Keratinocyte (primary cell): ENCODE data around the gene VARS1. TPM values are rescaled to one million over a fixed set of nuclear protein-coding genes. Genes with fewer than 3 reads are reported as not detected.

Source experiments
- DNase-seq: peaks from one replicate; pipeline ENCODE4 v3.0.0-alpha.2; 2011; ENCODE audit warnings: low read depth, missing footprints, low spot score
- FAIRE-seq: peaks from 2 replicates; lab custom pipeline; 2011; peaks lifted over from hg19 to GRCh38; lab: Jason Lieb, UNC
- H2AFZ ChIP-seq: 2 replicates; pipeline ENCODE4 v1.6.0; 2012; ENCODE audit warnings: low read length, control low read depth, inconsistent platforms; ENCODE audit not compliant: control insufficient read depth
- H3K27ac ChIP-seq: 2 replicates; pipeline ENCODE4 v1.5.1; 2011; ENCODE audit warnings: low read length; ENCODE audit not compliant: control insufficient read depth, insufficient read depth
- H3K27me3 ChIP-seq: 3 replicates; pipeline ENCODE4 v1.6.0; 2011; ENCODE audit warnings: low read length; ENCODE audit not compliant: control insufficient read depth, insufficient read depth; ENCODE audit errors: extremely low read depth
- H3K36me3 ChIP-seq, 2 experiments: 2 replicates in 1 of 2; 3 replicates in 1 of 2; pipeline ENCODE4 v1.5.1; 2011; ENCODE audit warnings: low read length in 2 of 2, mild to moderate bottlenecking in 1 of 2; ENCODE audit not compliant: control insufficient read depth in 2 of 2, insufficient read depth in 2 of 2; ENCODE audit errors: extremely low read depth in 1 of 2
- H3K4me1 ChIP-seq: 3 replicates; pipeline ENCODE4 v1.5.1; 2011; ENCODE audit warnings: low read length; ENCODE audit not compliant: control insufficient read depth, insufficient read depth; ENCODE audit errors: extremely low read depth
- H3K4me2 ChIP-seq: 3 replicates; pipeline ENCODE4 v1.6.0; 2011; ENCODE audit warnings: low read depth, low read length; ENCODE audit not compliant: control insufficient read depth, insufficient read depth; ENCODE audit errors: extremely low read depth
- H3K4me3 ChIP-seq, 3 experiments: fragments of 200-600 bp in 1 of 3; sonication (generic) in 1 of 3; 2 replicates in 2 of 3; 3 replicates in 1 of 3; pipeline ENCODE4 v1.5.1; 2011 to 2016; ENCODE audit warnings: low read length in 3 of 3, mild to moderate bottlenecking in 3 of 3, control low read depth in 2 of 3, inconsistent platforms in 1 of 3, low read depth in 1 of 3, mixed read lengths in 1 of 3, mixed run types in 1 of 3, moderate library complexity in 1 of 3; ENCODE audit not compliant: control insufficient read depth in 2 of 3, insufficient read depth in 2 of 3; ENCODE audit errors: extremely low read depth in 1 of 3
- H3K79me2 ChIP-seq: 2 replicates; pipeline ENCODE4 v1.6.0; 2012; ENCODE audit warnings: low read length; ENCODE audit not compliant: control insufficient read depth, insufficient read depth
- H3K9ac ChIP-seq: 3 replicates; pipeline ENCODE4 v1.6.0; 2011; ENCODE audit warnings: low read length; ENCODE audit not compliant: control insufficient read depth, insufficient read depth; ENCODE audit errors: extremely low read depth
- H3K9me1 ChIP-seq: 3 replicates; pipeline ENCODE4 v1.6.0; 2011; ENCODE audit warnings: low read length; ENCODE audit not compliant: control insufficient read depth, insufficient read depth; ENCODE audit errors: extremely low read depth
- H3K9me3 ChIP-seq: 2 replicates; pipeline ENCODE4 v1.5.1; 2012; ENCODE audit warnings: low read depth, low read length; ENCODE audit not compliant: control insufficient read depth
- H4K20me1 ChIP-seq: 3 replicates; pipeline ENCODE4 v1.6.0; 2011; ENCODE audit warnings: low read length; ENCODE audit not compliant: control insufficient read depth, insufficient read depth; ENCODE audit errors: extremely low read depth
- CTCF ChIP-seq, 3 experiments: IDR thresholded peaks in 1 of 3; conservative IDR thresholded peaks in 1 of 3; optimal IDR thresholded peaks in 1 of 3; 2 replicates in 2 of 3; 3 replicates in 1 of 3; pipeline versions ENCODE3 to v1.5.1; 2011; ENCODE audit warnings: low read length in 3 of 3, mild to moderate bottlenecking in 3 of 3, moderate library complexity in 2 of 3, control low read depth in 1 of 3, inconsistent platforms in 1 of 3; ENCODE audit not compliant: insufficient read depth in 2 of 3; ENCODE audit errors: extremely low read depth in 1 of 3
- EZH2 ChIP-seq: IDR thresholded peaks from one replicate; pipeline ENCODE4 v1.6.1; 2012; ENCODE audit warnings: inconsistent platforms, mild to moderate bottlenecking, low read length, moderate library complexity
- dilution Hi-C: fragments of 300-500 bp; cut with MboI; formaldehyde crosslinking; loops from one replicate; pipeline ENCODE4 v1.7.0; 2020; ENCODE audit warnings: low sequenced_read_pairs; ENCODE audit not compliant: extremely low pct_ligation_motif_present
- polyA plus RNA-seq, 5 experiments: library from polyadenylated mRNA; depleted of rRNA in 3 of 5; stranded (reverse) in 3 of 5; stranded (forward) in 1 of 5; unstranded in 1 of 5; fragments of >200 nt; gene quantifications; 1 replicate in 1 of 5; 2 replicates in 3 of 5; 3 replicates in 1 of 5; pipeline versions ENCODE4 v1.2.1 to v1.2.3, GENCODE V29; 2011 to 2012; ENCODE audit warnings: missing spikeins in 2 of 5, low read depth in 1 of 5, low replicate concordance in 1 of 5

Gene VARS1
- polyA plus RNA-seq, 1 donor (not counting 4 experiments of a cell fraction or from before 2014, with no cell fraction given), result 26.3 TPM

DNA sequence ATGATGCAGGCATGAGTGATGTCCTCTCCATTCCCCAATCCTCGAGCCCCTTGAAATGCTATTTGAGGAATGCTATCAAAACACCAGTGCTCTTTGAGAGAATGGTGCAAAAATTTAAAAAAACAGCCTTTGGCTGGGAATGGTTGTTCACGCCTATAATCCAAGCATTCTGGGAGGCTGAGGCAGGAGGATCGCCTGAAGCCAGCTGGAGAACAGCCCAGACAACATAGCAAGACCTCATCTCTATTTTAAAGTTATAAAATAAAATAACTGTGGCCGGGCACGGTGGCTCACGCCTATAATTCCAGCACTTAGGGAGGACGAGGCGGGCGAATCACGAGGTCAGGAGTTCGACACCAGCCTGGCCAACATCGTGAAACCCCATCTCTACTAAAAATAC, 4.2 kb upstream of the VARS1 start:
- DNase-seq (no peak), FAIRE-seq (no peak)
- Histone ChIP-seq H3K36me3 (peaks cover 0 to 5% of the 10 kb centered on the region in 2 experiments), H2AFZ (no peak overlapping the region), H3K4me1 (peaks cover 16% of the 10 kb centered on the region), H3K4me2 (no peak overlapping the region), H3K4me3 (no peak overlapping the region), H3K9ac (no peak overlapping the region), H3K9me3 (no peaks in the 10 kb centered on the region), H4K20me1 (no peaks in the 10 kb centered on the region), H3K79me2 (peaks cover 11% of the 10 kb centered on the region), H3K27me3 (no peaks in the 10 kb centered on the region), H3K9me1 (no peaks in the 10 kb centered on the region), H3K27ac (no peak overlapping the region)
- dilution Hi-C loops, result no loop called here
- TF ChIP-seq EZH2, result no peak
- TF ChIP-seq CTCF (optimal IDR thresholded peaks at IDR 0.05 in 1 of 3, IDR thresholded peaks at IDR 0.05 in 1 of 3, conservative IDR thresholded peaks at IDR 0.05 in 1 of 3; ENCODE audit: extremely low read depth in 1 of 3, insufficient read depth in 2 of 3, low read length in 3 of 3), result no peak

GRCh38 chr6:31797588-31797987, 2.0 kb upstream of the VARS1 start:
- Histone ChIP-seq H3K4me2 (peak overlapping the region; percentile 2), H4K20me1 (no peaks in the 10 kb centered on the region), H3K36me3 (peaks cover 0 to 9% of the 10 kb centered on the region in 2 experiments), H3K4me3 (no peak overlapping the region), H3K27ac (no peak overlapping the region), H3K79me2 (peaks cover 25% of the 10 kb centered on the region), H2AFZ (no peak overlapping the region), H3K9ac (no peak overlapping the region), H3K9me1 (no peaks in the 10 kb centered on the region), H3K4me1 (peaks cover 26% of the 10 kb centered on the region), H3K9me3 (no peaks in the 10 kb centered on the region), H3K27me3 (no peaks in the 10 kb centered on the region)
- no peak for FAIRE-seq
- dilution Hi-C loops, result no loop called here
- TF ChIP-seq EZH2 (no peak), CTCF (optimal IDR thresholded peaks at IDR 0.05 in 1 of 3, IDR thresholded peaks at IDR 0.05 in 1 of 3, conservative IDR thresholded peaks at IDR 0.05 in 1 of 3; ENCODE audit: extremely low read depth in 1 of 3, insufficient read depth in 2 of 3, low read length in 3 of 3) (no peak)
- no peak for DNase-seq
